MM.1S (cell line): ENCODE measurements around the gene ADAMTS12.

Experiments
- DNase-seq: peaks from one replicate; pipeline ENCODE4 v3.0.0-alpha.2; 2015
- H2AFZ ChIP-seq: fragments of 300-600 bp; sonication (generic); 2 replicates; pipeline ENCODE4 v1.6.0; 2016; ENCODE audit warnings: antibody characterized with exemption, low read length
- H3F3A ChIP-seq: fragments of 300-600 bp; sonication (generic); 2 replicates; pipeline ENCODE4 v1.6.1; 2016; ENCODE audit warnings: mild to moderate bottlenecking, antibody characterized with exemption, low read length, moderate library complexity, mixed read lengths; ENCODE audit not compliant: insufficient read depth
- H3K27ac ChIP-seq: fragments of 300-600 bp; sonication (generic); 2 replicates; pipeline ENCODE4 v1.5.1; 2016; ENCODE audit warnings: mild to moderate bottlenecking, low read length
- H3K27me3 ChIP-seq: fragments of 300-600 bp; sonication (generic); replicated peaks from 2 replicates; pipeline ENCODE4 v1.6.0; 2016; ENCODE audit warnings: low read length; ENCODE audit not compliant: insufficient read depth
- H3K36me3 ChIP-seq: fragments of 300-600 bp; sonication (generic); replicated peaks from 2 replicates; pipeline ENCODE4 v1.6.1; 2016; ENCODE audit warnings: mild to moderate bottlenecking, low read length, mixed read lengths; ENCODE audit not compliant: insufficient read depth
- H3K4me1 ChIP-seq: fragments of 300-600 bp; sonication (generic); 2 replicates; pipeline ENCODE4 v1.6.1; 2016; ENCODE audit warnings: low read length, mixed read lengths
- H3K4me2 ChIP-seq: fragments of 300-600 bp; sonication (generic); 2 replicates; pipeline ENCODE4 v1.6.0; 2016; ENCODE audit warnings: low read depth, low read length
- H3K4me3 ChIP-seq: fragments of 300-600 bp; sonication (generic); 2 replicates; pipeline ENCODE4 v1.5.1; 2016; ENCODE audit warnings: low read length, mixed read lengths
- H3K79me2 ChIP-seq: fragments of 300-600 bp; sonication (generic); 2 replicates; pipeline ENCODE4 v1.6.1; 2016; ENCODE audit warnings: mixed run types, low read length, mixed read lengths
- H3K9ac ChIP-seq: fragments of 300-600 bp; sonication (generic); 2 replicates; pipeline ENCODE4 v1.6.1; 2016; ENCODE audit warnings: low read length, mixed read lengths
- H3K9me2 ChIP-seq: fragments of 300-600 bp; sonication (generic); replicated peaks from 2 replicates; pipeline ENCODE4 v1.6.1; 2016; ENCODE audit warnings: mild to moderate bottlenecking, low read length, mixed read lengths; ENCODE audit not compliant: insufficient read depth
- H3K9me3 ChIP-seq: fragments of 300-600 bp; sonication (generic); replicated peaks from 2 replicates; pipeline ENCODE4 v1.6.1; 2016; ENCODE audit warnings: mild to moderate bottlenecking, low read length, mixed read lengths; ENCODE audit not compliant: insufficient read depth
- H4K20me1 ChIP-seq: fragments of 300-600 bp; sonication (generic); 2 replicates; pipeline ENCODE4 v1.6.1; 2016; ENCODE audit warnings: mild to moderate bottlenecking, low read length, moderate library complexity, mixed read lengths; ENCODE audit not compliant: insufficient read depth
- EZH2 ChIP-seq: fragments of 300-600 bp; sonication (generic); optimal IDR thresholded peaks from 2 replicates; pipeline ENCODE3; 2017; ENCODE audit warnings: low read depth, mild to moderate bottlenecking, antibody characterized with exemption, low read length, mixed read lengths
- EZH2phosphoT487 ChIP-seq: fragments of 300-600 bp; sonication (generic); IDR thresholded peaks from 2 replicates; pipeline ENCODE4 v1.6.1; 2018; ENCODE audit warnings: antibody characterized with exemption, low read length
- TF ChIP-seq, protein P1 (sequence below): fragments of 300-600 bp; sonication (generic); IDR thresholded peaks from 2 replicates; pipeline ENCODE4 v1.5.1; 2016; ENCODE audit warnings: antibody characterized with exemption, low read length, mixed read lengths

The ADAMTS12 gene

DNA sequence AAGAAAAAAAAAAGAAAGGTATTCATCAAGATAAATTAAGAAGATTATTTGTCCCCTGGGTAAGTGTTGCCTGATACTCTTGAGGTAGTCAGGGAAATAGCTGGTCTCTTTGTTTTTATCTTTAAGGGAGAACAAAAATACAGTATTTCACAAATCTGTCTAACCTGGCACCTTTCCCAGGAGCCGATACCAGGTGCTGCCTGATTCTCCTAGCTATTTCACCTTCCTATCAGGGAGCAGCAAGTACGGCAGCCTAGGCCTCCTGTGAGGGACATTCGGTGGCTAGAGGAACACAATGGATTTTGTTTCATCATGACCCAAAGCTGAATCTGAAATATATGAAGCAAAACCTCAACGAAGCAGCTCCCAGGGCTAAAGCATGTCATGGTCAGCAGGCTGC, 365.0 kb downstream of the ADAMTS12 start:
- Histone ChIP-seq H3K27me3 (no peaks in the 10 kb centered on the region), H3K4me1 (no peaks in the 10 kb centered on the region), H3K36me3 (no peaks in the 10 kb centered on the region), H3K27ac (no peak overlapping the region), H4K20me1 (no peaks in the 10 kb centered on the region), H3K79me2 (no peaks in the 10 kb centered on the region), H3K9me3 (no peaks in the 10 kb centered on the region), H3K4me3 (no peak overlapping the region), H2AFZ (no peak overlapping the region), H3K9ac (no peak overlapping the region), H3K9me2 (no peaks in the 10 kb centered on the region), H3F3A (no peaks in the 10 kb centered on the region), H3K4me2 (no peak overlapping the region)
- TF ChIP-seq EZH2 (no peak), EZH2phosphoT487 (no peak)
- TF ChIP-seq, protein P1, sequence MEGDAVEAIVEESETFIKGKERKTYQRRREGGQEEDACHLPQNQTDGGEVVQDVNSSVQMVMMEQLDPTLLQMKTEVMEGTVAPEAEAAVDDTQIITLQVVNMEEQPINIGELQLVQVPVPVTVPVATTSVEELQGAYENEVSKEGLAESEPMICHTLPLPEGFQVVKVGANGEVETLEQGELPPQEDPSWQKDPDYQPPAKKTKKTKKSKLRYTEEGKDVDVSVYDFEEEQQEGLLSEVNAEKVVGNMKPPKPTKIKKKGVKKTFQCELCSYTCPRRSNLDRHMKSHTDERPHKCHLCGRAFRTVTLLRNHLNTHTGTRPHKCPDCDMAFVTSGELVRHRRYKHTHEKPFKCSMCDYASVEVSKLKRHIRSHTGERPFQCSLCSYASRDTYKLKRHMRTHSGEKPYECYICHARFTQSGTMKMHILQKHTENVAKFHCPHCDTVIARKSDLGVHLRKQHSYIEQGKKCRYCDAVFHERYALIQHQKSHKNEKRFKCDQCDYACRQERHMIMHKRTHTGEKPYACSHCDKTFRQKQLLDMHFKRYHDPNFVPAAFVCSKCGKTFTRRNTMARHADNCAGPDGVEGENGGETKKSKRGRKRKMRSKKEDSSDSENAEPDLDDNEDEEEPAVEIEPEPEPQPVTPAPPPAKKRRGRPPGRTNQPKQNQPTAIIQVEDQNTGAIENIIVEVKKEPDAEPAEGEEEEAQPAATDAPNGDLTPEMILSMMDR: no peak
- DNase-seq: no peak

DNA sequence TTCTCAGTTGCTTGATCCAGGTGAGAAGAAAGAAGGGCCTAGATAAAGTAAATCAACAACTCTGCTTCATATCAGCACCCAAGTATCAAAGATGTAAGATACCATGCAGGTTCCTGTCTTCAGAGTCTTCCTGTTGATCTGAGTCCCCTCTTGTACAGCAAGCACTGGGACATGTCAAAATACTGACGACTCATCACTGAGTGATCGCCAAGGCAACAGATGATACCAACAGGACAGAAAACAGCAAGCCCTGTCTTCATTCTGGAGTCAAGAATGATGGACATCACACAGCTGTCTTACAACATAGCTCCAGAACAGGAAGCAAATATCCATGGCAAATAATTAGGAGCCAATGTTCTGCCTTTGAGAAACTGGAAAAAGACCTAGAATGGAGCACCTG, 367.3 kb downstream of the ADAMTS12 start:
- H3K4me2 ChIP-seq: no peak overlapping the region
- no peaks in the 10 kb centered on the region for H3K79me2 ChIP-seq
- H3F3A ChIP-seq: no peaks in the 10 kb centered on the region
- TF ChIP-seq, protein P1: no peak
- no peaks in the 10 kb centered on the region for H3K4me1 ChIP-seq
- H2AFZ ChIP-seq: no peak overlapping the region
- no peak overlapping the region for H3K27ac ChIP-seq
- no peaks in the 10 kb centered on the region for H3K36me3 ChIP-seq
- H3K4me3 ChIP-seq: no peak overlapping the region
- no peaks in the 10 kb centered on the region for H4K20me1 ChIP-seq
- H3K9me2 ChIP-seq: no peaks in the 10 kb centered on the region
- H3K27me3 ChIP-seq: no peaks in the 10 kb centered on the region
- no peak overlapping the region for H3K9ac ChIP-seq
- no peaks in the 10 kb centered on the region for H3K9me3 ChIP-seq
- no peak for DNase-seq

DNA sequence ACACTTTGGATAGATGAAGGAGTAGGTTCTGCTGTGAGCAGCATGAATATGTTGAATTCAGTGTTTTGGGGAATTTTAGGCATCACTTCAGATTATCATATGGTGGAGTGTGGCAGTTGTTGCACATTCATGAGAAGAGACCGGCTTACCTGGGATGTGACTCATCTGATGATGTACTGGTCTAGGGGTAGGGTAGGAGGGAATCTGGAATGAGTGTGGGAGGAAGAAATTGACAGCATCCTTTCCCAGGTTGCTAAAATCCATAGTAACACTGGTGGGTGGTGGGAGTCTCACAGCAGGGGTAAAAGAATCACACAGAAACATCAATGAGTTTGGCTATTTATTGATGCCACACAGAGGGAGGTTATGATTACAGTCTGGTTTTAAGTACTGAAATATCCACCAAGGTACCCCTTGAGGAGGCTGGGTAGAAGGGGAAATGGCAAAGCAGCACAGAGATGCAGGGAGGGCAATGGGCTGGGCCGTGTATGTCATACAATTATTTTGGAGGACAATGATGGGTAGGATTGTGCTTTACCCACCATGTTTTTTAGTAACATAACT, 368.5 kb downstream of the ADAMTS12 start:
- Histone ChIP-seq H3K4me2 (no peak overlapping the region), H3K4me3 (no peak overlapping the region), H4K20me1 (no peaks in the 10 kb centered on the region), H3F3A (no peaks in the 10 kb centered on the region), H3K27me3 (no peaks in the 10 kb centered on the region), H3K9me3 (no peaks in the 10 kb centered on the region), H3K27ac (no peak overlapping the region), H3K36me3 (no peaks in the 10 kb centered on the region), H3K4me1 (no peaks in the 10 kb centered on the region), H3K79me2 (no peaks in the 10 kb centered on the region), H2AFZ (no peak overlapping the region), H3K9ac (no peak overlapping the region), H3K9me2 (no peaks in the 10 kb centered on the region)
- no peak for DNase-seq
- TF ChIP-seq EZH2phosphoT487 (no peak), EZH2 (no peak)
- TF ChIP-seq, protein P1: no peak
